ENCODE measurements around the gene NOP53.

DNA sequence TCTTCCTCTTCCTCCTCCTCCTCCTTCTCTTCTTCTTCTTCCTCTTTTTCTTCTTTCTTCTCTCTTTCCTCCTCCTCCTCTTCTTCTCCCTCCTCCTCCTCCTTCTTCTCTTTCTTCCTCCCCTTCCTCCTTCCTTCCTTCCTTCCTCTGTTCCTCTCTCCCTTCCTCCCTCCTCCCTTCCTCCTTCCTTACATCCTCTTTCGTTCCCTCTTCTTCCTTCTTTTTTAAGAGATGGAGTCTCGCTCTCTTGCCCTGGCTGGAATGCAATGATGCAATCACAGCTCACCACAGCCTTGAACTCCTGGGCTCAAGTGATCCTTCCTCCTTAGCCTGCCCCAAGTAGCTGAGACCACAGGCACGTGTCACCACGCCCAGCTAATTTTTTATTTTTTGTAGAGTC lies 18.9 kb upstream of the NOP53 start:
- TF ChIP-seq GABPA (IDR thresholded peaks at IDR 0.05; ENCODE audit: borderline replicate concordance, insufficient read depth, low read length): no peak
- TF ChIP-seq, protein P1, sequence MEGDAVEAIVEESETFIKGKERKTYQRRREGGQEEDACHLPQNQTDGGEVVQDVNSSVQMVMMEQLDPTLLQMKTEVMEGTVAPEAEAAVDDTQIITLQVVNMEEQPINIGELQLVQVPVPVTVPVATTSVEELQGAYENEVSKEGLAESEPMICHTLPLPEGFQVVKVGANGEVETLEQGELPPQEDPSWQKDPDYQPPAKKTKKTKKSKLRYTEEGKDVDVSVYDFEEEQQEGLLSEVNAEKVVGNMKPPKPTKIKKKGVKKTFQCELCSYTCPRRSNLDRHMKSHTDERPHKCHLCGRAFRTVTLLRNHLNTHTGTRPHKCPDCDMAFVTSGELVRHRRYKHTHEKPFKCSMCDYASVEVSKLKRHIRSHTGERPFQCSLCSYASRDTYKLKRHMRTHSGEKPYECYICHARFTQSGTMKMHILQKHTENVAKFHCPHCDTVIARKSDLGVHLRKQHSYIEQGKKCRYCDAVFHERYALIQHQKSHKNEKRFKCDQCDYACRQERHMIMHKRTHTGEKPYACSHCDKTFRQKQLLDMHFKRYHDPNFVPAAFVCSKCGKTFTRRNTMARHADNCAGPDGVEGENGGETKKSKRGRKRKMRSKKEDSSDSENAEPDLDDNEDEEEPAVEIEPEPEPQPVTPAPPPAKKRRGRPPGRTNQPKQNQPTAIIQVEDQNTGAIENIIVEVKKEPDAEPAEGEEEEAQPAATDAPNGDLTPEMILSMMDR (IDR thresholded peaks at IDR 0.05; ENCODE audit: control extremely low read depth in 1 of 3, insufficient read depth in 1 of 3, low read depth in 1 of 3, low read length in 3 of 3): no peak
- no peak for TF ChIP-seq POLR2A (IDR thresholded peaks at IDR 0.05; ENCODE audit: control extremely low read depth in 1 of 2, low read depth in 2 of 2, low read length in 2 of 2)
- no peak for TF ChIP-seq SRF (IDR thresholded peaks at IDR 0.05; ENCODE audit: low read depth, low read length)
- no peak for TF ChIP-seq SIRT6 (IDR thresholded peaks at IDR 0.05; ENCODE audit: low read length)
- no peak for TF ChIP-seq EZH2 (IDR thresholded peaks at IDR 0.05; ENCODE audit: low read depth, low read length, severe bottlenecking)
- no peak for TF ChIP-seq CEBPB (IDR thresholded peaks at IDR 0.05; ENCODE audit: low read depth, low read length)
- no peak for TF ChIP-seq SUZ12 (IDR thresholded peaks at IDR 0.05; ENCODE audit: low read length)
